CD4-positive, alpha-beta T cell treated with Interleukin-1 beta for 1 hour (primary cell): Measurements from ENCODE around the gene TAX1BP1.

Source experiments
- DNase-seq, 2 donors: peaks; one replicate each; pipeline ENCODE4 v3.0.0-alpha.2; 2020 to 2022

TAX1BP1 gene

GRCh38 chr7:27784399-27785053 is 44.6 kb downstream of the TAX1BP1 start:
- peak in 1 of 2 donors; percentile 65 for DNase-seq

DNA sequence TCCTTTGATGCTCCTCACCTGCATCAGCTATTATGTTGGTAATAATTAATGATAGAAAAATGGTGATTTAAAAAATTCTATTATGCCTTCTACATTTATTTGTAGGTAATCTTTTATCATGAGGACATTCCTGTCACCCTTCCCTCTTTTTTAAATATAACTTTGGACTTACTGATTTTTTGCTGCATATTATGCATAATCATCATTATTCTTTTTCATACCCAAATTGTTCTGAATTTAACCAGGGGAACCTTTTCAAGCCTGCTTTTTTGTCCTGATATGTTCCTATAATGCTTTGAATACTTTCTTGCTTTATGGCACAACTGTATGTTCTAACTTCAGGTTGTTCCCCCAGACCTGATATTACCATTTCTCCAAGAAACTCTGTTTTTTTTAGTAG is 48.5 kb downstream of the TAX1BP1 start:
- no peak for DNase-seq

- no peak for DNase-seq
Measured at GRCh38 chr7:27793780-27794179, 53.8 kb downstream of the TAX1BP1 start.

GRCh38 chr7:27795977-27796376 is 56.0 kb downstream of the TAX1BP1 start:
- no peak for DNase-seq

DNA sequence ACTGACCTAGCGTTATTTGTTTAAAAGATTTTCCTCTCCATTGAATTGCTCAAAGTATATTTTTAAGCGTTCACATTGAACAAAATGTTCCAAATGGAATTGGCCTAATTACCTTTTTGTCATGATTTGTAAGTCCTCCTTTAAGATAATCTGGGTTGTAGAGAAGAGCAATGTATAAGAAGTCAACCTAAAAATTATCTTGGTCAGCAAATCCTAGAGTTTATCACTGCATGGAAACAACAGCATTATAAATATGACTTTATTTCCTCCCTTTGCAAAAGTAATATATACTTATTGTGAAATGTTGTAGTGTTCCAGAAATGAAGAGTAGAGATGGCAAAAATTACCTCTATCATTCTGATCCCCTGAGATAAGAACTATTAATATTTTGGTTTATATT is 59.2 kb downstream of the TAX1BP1 start:
- no peak for DNase-seq

- DNase-seq: no peak
Measured at GRCh38 chr7:27802999-27803398, 63.0 kb downstream of the TAX1BP1 start.

DNA sequence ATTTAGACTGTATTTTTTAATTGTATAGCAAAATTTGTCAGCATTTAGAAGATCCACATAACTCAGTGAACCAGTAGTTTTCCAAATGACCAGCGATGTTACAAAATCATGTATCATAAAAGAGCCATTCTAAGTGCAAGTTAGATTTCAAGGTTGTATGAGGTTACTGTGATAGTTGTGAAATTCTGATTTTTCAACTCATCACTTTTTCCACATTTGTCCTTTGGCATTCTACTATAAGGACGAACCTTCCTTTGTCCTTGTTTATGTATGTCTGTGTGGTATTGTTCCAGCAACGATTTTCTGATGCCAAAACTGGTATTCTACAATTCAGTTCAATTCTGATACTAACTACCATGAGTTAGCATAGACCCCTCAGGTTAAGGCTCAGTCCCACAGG is 64.2 kb downstream of the TAX1BP1 start:
- no peak for DNase-seq

GRCh38 chr7:27808626-27809025 is 68.7 kb downstream of the TAX1BP1 start:
- DNase-seq: no peak

GRCh38 chr7:27810186-27810585 is 70.2 kb downstream of the TAX1BP1 start:
- DNase-seq: no peak

DNA sequence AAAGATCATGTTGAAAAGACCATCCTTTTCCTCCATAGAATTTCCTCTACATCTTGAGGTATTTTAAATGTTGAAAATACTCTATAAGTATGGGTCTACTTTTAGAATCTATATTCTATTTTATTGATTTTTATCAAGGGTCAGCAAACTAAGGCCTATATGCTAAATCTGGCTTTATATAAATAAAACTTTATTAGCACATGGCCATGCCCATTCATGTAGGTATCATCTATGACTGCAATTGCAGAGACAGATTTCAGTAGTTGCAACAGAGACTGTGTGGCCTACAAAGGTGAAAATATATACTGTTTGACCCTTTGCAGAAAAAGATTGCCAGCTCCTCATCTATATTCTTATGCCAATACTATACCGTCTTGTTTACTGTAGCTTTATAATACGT is 72.7 kb downstream of the TAX1BP1 start:
- DNase-seq: no peak

DNA sequence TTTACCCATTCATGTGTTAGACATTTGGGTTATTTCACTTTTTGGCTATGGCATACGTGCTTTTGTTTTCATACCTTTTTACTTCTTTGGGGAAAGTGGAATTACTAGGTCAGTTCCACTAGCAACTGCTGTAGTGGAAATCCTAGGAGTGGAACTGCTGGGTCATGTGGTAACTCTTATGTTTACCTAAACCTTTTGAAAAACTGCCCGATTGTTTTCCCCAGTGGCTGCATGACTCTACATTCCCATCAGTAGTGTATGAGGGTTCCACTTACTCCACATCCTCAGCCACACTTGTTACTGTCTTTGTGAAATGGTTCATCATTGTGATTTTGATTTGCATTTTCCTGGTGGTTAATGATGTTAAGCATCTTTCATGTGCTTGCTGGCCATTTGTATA is 82.3 kb downstream of the TAX1BP1 start:
- DNase-seq: no peak

DNA sequence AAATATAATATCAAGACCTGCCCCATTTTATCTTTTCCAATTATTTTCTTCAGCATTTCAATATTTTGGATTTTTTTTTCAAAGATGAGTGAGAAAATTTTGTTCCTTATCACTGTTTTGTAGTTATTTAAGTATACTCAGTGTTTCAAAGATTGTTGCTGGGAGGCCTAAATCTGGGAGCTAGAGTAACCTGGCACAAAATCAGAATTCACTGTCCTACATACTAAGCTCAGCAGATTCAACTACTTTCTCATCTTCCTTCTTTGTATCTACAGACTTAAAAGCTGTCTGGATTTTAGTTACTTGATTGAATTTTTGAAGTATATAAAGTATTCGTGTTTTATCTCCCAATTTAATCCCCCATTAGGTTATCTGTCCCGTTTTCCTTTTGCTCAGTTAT is 85.9 kb downstream of the TAX1BP1 start:
- DNase-seq: no peak

DNA sequence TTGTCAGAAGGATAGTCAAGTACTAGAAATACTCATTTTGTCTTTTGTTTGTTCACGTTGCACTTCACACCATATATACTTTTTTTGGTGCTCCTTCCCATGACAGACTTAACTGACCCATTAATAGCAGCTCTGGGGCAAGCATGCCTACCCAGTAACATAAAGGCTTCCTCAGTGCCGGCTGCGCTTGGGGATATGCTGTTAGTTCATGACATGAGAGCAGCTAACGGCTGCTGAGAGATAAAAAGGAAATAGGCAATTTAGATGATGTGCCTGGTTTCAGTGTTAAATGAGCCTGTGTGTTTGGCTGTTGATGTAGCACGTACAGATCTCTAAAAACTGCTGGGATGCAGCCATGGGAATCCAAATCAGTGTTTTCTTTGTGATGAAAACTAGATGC is 86.4 kb downstream of the TAX1BP1 start:
- DNase-seq: no peak

- no peak for DNase-seq
Measured at GRCh38 chr7:27834179-27834921, 94.4 kb downstream of the TAX1BP1 start.

- DNase-seq: no peak
Measured at GRCh38 chr7:27835376-27835775, 95.4 kb downstream of the TAX1BP1 start.

GRCh38 chr7:27836536-27836935 is 96.6 kb downstream of the TAX1BP1 start:
- no peak for DNase-seq

GRCh38 chr7:27839099-27839498 is 99.1 kb downstream of the TAX1BP1 start:
- DNase-seq: no peak

- peak; percentile 22 to 31 for DNase-seq
Measured at GRCh38 chr7:27840313-27840712, 100.4 kb downstream of the TAX1BP1 start.

DNA sequence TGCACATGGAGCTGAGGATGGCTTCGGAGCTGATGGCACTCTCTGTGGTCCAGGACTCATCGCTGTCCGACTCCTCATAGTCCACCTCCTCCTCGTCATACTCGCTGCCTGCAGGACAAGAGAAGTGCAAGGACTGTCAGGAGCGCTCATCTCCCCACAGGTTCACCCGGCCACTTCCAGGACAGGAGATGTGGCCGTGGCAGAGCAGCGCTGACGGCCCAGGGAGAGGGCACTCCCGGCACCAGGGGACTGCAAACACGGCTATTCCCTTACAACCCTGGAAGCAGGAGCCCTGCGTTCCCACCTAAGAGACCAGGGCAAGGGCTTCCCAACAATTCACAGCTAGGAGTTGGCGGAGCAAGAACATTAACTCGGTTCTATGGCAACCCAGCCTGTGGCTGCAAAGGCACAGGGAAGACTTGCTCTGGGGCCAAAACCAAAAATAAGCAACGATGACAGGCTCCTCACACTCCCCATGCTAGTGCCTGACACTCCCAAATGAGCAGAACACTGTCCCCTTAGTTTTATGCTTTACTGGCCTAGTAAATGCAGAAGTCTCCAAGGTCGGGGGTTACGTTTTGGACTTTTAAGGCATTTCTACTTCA is 100.9 kb downstream of the TAX1BP1 start:
- DNase-seq: no peak

DNA sequence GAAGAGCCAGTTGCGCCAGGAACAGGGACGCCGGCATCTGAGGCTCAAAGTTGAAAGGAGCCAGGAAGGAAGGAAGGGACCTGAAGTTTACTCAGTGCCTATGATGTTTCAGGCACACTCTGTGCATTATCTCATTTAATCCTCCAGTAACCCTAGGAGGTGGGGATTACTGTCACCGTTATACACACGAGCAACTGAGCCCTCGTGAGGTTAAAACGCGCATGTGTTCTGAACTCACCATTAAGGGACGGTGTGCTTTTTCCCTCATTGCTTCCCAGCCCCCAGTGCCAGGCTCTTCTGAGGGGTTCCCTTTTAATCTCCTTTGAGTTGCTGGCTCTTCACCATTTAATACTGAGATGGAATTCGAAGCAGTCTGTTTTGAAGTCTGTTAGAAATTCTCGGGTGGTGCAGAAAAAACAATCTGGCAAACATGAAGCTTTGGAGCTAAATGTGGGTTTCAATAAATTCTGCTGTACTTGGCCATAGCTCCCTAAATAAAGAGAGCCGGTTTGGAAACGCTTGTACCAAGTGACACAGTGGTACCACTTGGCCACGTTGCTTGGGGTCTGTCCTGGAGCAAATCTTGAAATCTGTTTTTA is 102.2 kb downstream of the TAX1BP1 start:
- no peak for DNase-seq

DNA sequence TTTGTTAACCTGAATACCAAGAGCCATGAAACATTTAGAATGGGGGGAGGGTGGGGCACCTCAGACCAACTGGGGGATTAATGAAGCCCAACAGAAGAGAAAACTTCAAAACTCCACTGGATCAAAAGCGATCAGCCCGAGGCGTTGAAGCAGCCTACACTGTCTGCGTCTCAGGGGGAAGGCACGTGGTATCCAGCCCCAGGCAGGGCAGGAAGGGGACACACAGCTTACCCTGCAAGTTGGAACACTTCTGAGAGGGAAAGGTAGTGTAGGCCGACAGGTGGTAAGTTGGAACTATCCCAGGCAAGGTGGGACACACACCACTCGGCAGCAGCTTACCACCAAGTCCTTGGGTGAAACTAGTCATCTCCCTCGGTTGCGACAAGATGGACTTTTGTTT is 102.9 kb downstream of the TAX1BP1 start:
- DNase-seq: no peak

GRCh38 chr7:27843584-27844305 is 103.8 kb downstream of the TAX1BP1 start:
- DNase-seq: no peak

GRCh38 chr7:27846388-27846787 is 106.4 kb downstream of the TAX1BP1 start:
- no peak for DNase-seq
